ENCODE results near the gene RCOR1.

The RCOR1 gene

DNA sequence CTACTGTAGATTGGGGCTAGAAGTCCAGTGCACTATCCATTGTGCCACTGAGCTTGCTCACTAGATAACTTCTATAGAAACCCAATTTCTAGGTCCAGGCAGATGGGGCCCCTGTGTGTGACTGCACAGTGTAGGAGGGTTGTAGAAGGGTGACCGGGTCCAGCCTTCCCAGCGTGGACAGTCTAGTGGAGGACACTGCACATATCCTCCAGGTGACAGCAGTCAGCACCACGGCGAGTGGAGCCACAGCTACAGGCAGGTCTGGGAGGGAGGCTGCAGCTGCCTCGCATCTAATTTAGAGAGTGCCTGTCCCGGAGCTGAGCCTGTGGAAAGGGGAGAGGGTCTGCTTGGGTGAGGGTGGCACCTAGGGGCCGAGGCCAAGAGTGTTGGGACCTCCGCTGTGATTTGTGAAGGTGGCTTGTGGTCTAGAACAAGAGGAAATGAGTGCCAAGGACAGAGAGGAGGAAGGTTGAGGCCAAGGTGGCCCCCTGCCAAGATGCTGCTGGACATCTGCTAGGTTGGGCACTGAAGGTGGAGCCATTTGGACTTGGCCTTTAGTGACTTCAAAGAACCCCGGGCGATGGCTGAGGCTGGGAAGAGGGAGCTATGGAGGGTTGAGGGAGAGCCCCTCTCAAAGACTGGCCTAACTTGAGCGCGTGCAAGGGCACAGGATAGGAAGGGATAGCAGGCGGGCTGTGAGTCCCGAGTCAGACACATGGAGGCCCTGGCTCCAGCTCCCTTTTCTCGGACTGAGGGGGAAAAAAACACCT is 138.8 kb downstream of the RCOR1 start:
- Histone ChIP-seq H3K9me3 (ENCODE audit: insufficient read depth, low read length) (no peaks in the 10 kb centered on the region), H3K4me2 (ENCODE audit: low read length) (no peak overlapping the region), H3K79me2 (ENCODE audit: low read length) (no peaks in the 10 kb centered on the region), H3K36me3 (replicated peaks; ENCODE audit: low read depth, low read length) (peaks cover 15% of the 10 kb centered on the region), H3K9ac (ENCODE audit: low read length) (no peak overlapping the region), H4K20me1 (ENCODE audit: insufficient read depth, low read length) (no peaks in the 10 kb centered on the region), H3K27ac (ENCODE audit: low read length) (no peak overlapping the region), H3K4me1 (ENCODE audit: low read length) (no peaks in the 10 kb centered on the region), H3K27me3 (ENCODE audit: low read depth, low read length) (no peaks in the 10 kb centered on the region), H3K4me3 (ENCODE audit: low read length) (no peak overlapping the region), H2AFZ (ENCODE audit: low read depth, low read length) (no peak overlapping the region)
- TF ChIP-seq, protein P1, sequence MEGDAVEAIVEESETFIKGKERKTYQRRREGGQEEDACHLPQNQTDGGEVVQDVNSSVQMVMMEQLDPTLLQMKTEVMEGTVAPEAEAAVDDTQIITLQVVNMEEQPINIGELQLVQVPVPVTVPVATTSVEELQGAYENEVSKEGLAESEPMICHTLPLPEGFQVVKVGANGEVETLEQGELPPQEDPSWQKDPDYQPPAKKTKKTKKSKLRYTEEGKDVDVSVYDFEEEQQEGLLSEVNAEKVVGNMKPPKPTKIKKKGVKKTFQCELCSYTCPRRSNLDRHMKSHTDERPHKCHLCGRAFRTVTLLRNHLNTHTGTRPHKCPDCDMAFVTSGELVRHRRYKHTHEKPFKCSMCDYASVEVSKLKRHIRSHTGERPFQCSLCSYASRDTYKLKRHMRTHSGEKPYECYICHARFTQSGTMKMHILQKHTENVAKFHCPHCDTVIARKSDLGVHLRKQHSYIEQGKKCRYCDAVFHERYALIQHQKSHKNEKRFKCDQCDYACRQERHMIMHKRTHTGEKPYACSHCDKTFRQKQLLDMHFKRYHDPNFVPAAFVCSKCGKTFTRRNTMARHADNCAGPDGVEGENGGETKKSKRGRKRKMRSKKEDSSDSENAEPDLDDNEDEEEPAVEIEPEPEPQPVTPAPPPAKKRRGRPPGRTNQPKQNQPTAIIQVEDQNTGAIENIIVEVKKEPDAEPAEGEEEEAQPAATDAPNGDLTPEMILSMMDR (IDR thresholded peaks at IDR 0.05; ENCODE audit: low read depth, low read length), result no peak
- no peak for TF ChIP-seq EZH2phosphoT487 (IDR thresholded peaks at IDR 0.05; ENCODE audit: low read depth)

DNA sequence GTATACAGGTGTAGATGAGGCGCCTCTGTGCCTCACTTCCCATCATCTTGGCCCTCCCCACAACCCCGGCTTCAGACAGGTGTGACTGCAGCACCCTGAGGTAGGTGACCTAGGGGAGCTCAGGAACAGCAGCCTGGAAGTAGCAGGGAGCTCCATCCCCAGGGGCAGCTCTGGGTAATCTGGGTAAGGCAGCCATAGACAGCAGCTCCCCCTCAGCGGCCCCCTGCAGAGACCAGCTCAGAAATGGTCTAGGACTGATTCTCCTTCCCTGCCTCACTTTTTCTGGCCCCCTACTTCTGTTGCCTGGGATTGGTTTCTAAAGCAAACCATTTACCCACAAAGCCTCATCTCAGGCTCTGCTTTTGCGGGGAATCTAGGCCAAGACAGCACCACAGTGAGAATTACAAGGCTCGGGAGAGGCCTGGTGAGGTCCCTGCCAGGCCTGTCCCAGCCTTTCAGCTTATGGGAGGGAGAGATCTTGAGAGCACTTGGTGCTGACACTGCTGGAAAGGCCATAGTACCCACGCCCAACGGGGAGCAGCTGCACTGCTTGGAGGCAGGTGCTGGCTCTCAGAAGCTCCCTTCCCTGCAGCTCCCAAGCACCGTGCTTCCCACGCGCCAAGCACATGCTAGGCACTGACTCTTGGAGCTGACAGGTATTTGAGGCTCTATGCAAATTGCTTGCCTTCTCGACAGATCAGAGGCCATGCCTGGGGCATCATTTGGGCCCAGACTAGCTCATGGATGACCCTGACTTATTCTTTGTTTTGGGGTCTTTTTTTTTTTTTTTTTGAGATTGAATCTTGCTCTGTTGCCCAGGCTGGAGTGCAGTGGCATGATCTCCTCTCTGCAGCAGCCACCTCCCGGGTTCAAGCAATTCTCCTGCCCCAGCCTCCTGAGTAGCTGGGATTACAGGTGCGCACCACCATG is 139.7 kb downstream of the RCOR1 start:
- Histone ChIP-seq H4K20me1 (ENCODE audit: insufficient read depth, low read length) (no peaks in the 10 kb centered on the region), H3K36me3 (replicated peaks; ENCODE audit: low read depth, low read length) (peaks cover 10% of the 10 kb centered on the region), H3K4me1 (ENCODE audit: low read length) (no peaks in the 10 kb centered on the region), H3K79me2 (ENCODE audit: low read length) (no peaks in the 10 kb centered on the region), H3K4me3 (ENCODE audit: low read length) (no peak overlapping the region), H2AFZ (ENCODE audit: low read depth, low read length) (no peak overlapping the region), H3K9me3 (ENCODE audit: insufficient read depth, low read length) (no peaks in the 10 kb centered on the region), H3K27ac (ENCODE audit: low read length) (no peak overlapping the region), H3K27me3 (ENCODE audit: low read depth, low read length) (no peaks in the 10 kb centered on the region), H3K4me2 (ENCODE audit: low read length) (no peak overlapping the region), H3K9ac (ENCODE audit: low read length) (no peak overlapping the region)
- no peak for TF ChIP-seq EZH2phosphoT487 (IDR thresholded peaks at IDR 0.05; ENCODE audit: low read depth)
- TF ChIP-seq, protein P1 (IDR thresholded peaks at IDR 0.05; ENCODE audit: low read depth, low read length), result no peak

DNA sequence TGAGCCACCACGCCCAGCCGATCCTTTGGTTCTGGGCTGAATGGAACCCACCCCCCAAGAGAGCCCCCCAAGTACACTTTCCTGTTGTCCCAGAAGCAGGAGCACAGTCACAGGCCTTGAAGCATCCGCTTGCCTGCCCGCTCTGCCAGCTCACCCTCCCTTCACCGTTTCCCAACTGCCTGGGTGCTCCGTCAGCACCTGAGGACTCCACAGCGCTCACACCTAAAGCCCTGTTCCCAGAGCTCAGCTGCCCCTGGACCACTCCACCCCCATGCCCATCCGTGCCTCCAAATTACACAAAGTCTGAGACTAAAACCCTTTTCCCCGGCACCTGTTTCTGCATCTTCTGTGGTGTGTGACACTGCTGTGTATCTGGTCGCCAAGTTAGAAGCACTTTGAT is 140.5 kb downstream of the RCOR1 start:
- H3K4me3 ChIP-seq (ENCODE audit: low read length), result no peak overlapping the region
- H2AFZ ChIP-seq (ENCODE audit: low read depth, low read length), result no peak overlapping the region
- H3K27me3 ChIP-seq (ENCODE audit: low read depth, low read length), result no peaks in the 10 kb centered on the region
- H4K20me1 ChIP-seq (ENCODE audit: insufficient read depth, low read length), result no peaks in the 10 kb centered on the region
- H3K9ac ChIP-seq (ENCODE audit: low read length), result no peak overlapping the region
- H3K9me3 ChIP-seq (ENCODE audit: insufficient read depth, low read length), result no peaks in the 10 kb centered on the region
- H3K4me2 ChIP-seq (ENCODE audit: low read length), result no peak overlapping the region
- TF ChIP-seq, protein P1 (IDR thresholded peaks at IDR 0.05; ENCODE audit: low read depth, low read length), result no peak
- TF ChIP-seq EZH2phosphoT487 (IDR thresholded peaks at IDR 0.05; ENCODE audit: low read depth), result no peak
- no peak overlapping the region for H3K27ac ChIP-seq (ENCODE audit: low read length)
- H3K36me3 ChIP-seq (replicated peaks; ENCODE audit: low read depth, low read length), result peaks cover 6% of the 10 kb centered on the region
- H3K4me1 ChIP-seq (ENCODE audit: low read length), result no peaks in the 10 kb centered on the region
- H3K79me2 ChIP-seq (ENCODE audit: low read length), result no peaks in the 10 kb centered on the region

DNA sequence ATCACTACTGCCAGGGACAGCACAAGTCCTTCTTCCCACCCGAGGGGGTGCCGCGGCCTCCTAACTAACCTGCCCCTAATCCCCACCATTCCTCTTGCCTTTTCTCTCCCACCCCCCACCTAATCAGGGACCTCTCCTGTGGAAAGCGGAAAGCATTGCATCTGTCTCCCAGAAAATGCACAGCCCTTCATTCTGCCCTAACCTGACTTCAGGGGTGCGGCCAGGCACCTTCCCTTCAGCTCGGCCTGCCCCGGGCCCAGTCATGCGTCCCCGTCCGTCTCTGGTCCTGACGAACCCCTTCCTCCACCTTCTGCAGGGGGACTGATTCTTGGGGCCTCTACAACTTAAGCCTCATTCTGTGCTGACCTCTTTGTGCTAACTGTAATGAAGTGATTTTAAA is 140.9 kb downstream of the RCOR1 start:
- Histone ChIP-seq H3K27me3 (ENCODE audit: low read depth, low read length) (no peaks in the 10 kb centered on the region), H3K4me1 (ENCODE audit: low read length) (no peaks in the 10 kb centered on the region), H3K27ac (ENCODE audit: low read length) (no peak overlapping the region), H4K20me1 (ENCODE audit: insufficient read depth, low read length) (no peaks in the 10 kb centered on the region), H3K9me3 (ENCODE audit: insufficient read depth, low read length) (no peaks in the 10 kb centered on the region), H3K36me3 (replicated peaks; ENCODE audit: low read depth, low read length) (peaks cover 3% of the 10 kb centered on the region), H2AFZ (ENCODE audit: low read depth, low read length) (no peak overlapping the region), H3K9ac (ENCODE audit: low read length) (no peak overlapping the region), H3K79me2 (ENCODE audit: low read length) (no peaks in the 10 kb centered on the region), H3K4me3 (ENCODE audit: low read length) (no peak overlapping the region), H3K4me2 (ENCODE audit: low read length) (no peak overlapping the region)
- TF ChIP-seq EZH2phosphoT487 (IDR thresholded peaks at IDR 0.05; ENCODE audit: low read depth), result no peak
- TF ChIP-seq, protein P1 (IDR thresholded peaks at IDR 0.05; ENCODE audit: low read depth, low read length), result no peak

Data from OCI-LY3 (cell line).